HG02642 (cell line): ENCODE results near the gene FAM193A.
"Not testable (repeated sequence)": the region's sequence is repeated elsewhere in the genome, so short reads cannot be mapped to it uniquely, and the experiment has no call there.

ENCODE experiments used
- ATAC-seq: cut with Tn5 transposase; IDR thresholded peaks from one replicate; pipeline ENCODE4 v1.9.1; 2021; ENCODE audit warnings: mild to moderate bottlenecking; ENCODE audit not compliant: unreplicated experiment, poor library complexity

FAM193A gene

GRCh38 chr4:2536193-2537010 lies at the start of gene FAM193A:
TSS of gene FAM193A (plus strand) at chr4:2536647. CDS start at chr4:2536916, 269 bp downstream.
- peak; percentile 88 for ATAC-seq

- no peak for ATAC-seq
Observed at GRCh38 chr4:2486981-2487380, 49.5 kb upstream of the FAM193A start.

- peak; percentile 46 for ATAC-seq
Observed at GRCh38 chr4:2487632-2488031, 48.8 kb upstream of the FAM193A start.

DNA sequence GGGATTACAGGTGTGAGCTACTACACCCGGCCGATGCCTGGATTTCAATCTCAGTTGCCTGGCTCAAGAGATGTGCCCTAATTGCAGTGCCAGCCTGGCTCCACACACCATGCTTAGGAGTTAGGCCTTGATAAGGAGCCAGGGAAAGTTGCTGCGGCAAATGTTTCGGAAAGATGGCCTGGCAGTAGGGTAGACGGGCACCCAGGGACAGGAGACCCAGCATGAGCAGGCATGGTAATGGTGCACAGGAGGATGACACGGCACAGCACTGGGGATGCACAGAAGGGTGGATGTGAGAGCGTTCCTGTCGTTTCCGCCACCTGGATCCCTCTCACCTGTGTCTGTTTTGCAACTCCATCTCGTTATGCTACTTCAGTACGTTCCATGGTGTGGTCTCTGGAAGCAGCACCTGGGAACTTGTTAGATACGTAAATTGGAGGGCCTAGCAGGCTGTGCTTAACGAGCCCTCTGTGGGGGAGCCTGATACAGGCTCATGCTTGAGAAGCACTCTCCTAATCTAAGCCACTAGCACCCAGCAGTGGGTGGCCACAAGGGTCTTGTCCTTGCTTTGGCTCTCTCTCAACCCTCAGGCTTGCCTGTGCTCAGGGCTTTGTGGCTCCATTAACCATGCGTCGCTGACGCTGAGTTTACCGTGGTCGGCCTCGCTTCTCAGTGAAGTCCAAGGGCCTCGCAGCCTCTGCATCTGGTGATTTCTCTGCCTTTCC lies 47.2 kb upstream of the FAM193A start:
- no peak for ATAC-seq

DNA sequence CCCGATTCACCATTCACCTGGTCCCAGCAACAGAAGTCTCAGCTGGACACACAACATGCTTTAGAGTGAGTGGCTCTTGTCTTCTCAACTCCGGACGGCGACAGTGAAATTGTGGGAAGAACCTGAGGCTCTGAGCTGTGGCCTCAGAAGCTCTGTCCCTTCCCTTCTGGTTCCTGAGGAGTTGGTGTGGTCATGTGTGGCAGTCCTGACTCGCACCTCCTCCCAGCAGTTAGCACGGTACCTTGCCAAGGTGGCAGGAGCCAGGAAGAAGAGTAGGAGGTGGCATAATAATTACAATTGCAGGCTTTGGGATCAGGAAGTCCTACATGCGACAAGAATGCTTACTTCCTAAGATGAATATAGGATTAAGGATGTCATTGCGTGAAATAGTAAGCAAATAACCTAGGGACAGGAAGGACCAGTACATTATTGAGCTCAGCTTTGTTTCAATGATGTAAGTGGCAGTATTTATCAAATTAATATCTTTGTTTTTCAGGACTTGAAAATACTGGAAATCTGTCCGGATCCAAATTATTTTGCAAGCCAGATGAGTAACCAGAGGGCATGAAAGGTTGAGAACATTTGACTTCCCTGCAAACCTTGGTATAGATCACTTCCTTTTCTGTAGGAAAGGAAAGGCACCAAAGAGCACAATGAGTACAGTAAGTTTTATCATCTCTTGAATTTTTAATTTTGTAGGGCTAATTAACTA lies 46.5 kb upstream of the FAM193A start:
- ATAC-seq, result no peak

DNA sequence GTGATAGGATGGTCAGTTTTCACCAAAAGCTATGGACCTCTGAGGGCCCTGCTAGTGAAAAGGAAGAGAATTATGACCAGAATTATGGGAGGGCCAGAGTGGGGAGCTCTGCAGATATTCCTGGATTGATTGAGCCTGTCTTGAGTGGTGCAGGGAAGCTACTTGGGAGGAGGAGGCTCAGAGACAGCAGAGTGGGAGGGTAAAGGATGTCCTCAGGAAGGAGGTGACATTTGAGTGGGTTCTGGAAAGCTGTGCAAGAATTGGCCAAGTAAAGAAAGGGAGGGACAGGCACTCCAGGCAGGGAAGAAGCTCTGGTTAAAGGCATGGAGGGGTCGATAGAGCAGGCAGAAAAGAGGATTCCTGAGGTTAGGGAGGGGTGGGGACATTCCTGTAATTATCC lies 43.5 kb upstream of the FAM193A start:
- no peak for ATAC-seq

- no peak for ATAC-seq
Observed at GRCh38 chr4:2494992-2495391, 41.5 kb upstream of the FAM193A start.

- ATAC-seq, result no peak
Observed at GRCh38 chr4:2497324-2497723, 39.1 kb upstream of the FAM193A start.

DNA sequence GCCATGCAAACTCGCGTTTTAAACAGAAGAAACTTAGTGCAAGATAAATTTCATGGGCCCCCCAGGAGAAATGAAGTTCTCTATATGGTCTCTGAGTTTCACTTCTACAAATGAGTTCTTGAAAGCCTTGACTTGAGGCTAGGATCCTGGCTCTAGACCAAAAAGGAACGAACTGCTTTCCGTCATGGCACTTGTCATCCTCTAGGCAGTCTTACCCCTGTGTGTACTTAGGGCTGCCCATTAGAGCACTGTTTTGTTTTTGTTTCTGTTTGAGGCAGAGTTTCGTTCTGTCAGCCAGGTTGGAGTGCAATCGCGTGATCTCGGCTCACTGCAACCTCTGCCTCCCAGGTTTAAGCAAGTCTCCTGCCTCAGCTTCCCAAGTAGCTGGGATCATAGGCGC lies 38.5 kb upstream of the FAM193A start:
- ATAC-seq, result peak; percentile 91

- ATAC-seq, result no peak
Observed at GRCh38 chr4:2500547-2500946, 35.9 kb upstream of the FAM193A start.

DNA sequence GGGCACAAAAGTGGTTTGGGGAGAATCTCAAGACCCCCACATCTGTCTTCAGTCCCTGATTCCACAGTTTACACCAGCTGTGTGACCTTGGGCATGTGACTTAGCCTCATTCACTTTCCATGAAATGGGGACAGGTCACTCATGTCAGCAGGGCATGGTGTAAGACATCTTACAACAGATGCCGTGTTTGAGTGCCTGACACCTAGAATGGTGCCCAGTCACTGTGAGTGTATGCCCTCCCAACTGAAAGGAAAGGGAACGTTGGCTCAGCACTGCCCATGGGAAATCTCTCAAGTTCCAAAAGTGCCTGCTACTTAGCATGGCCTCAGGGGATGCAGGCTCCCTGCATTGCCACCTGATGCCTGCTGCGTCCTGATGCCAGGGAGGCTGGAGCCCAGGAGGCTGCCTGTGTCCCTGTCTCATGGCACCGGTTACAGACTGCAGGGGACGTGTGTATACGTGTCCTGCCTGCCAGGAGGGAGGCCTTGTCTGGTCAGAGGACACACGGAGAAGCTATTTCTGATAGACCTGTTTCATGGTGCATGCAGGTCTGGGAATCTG lies 35.3 kb upstream of the FAM193A start:
- ATAC-seq, result no peak

- no peak for ATAC-seq
Observed at GRCh38 chr4:2503809-2504208, 32.6 kb upstream of the FAM193A start.

GRCh38 chr4:2507259-2507658 lies 29.2 kb upstream of the FAM193A start:
- ATAC-seq, result no peak

DNA sequence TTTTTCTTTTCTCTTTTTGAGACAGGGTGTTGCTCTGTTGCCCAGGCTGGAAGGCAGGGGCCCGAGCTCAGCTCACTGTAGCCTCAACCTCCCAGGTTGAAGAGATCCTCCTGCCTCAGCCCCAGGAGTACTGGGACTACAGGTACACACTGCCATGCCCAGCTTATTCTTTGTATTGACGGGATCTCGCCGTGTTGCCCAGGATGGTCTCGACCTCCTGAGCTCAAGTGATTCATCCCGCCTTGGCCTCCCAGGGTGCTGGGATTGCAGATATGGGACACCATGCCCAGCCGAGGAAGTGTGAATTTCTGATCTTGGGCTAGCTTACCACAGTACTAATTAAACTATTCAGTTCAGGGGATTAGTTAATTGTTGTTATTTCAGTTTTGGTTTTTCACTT lies 28.6 kb upstream of the FAM193A start:
- no peak for ATAC-seq

DNA sequence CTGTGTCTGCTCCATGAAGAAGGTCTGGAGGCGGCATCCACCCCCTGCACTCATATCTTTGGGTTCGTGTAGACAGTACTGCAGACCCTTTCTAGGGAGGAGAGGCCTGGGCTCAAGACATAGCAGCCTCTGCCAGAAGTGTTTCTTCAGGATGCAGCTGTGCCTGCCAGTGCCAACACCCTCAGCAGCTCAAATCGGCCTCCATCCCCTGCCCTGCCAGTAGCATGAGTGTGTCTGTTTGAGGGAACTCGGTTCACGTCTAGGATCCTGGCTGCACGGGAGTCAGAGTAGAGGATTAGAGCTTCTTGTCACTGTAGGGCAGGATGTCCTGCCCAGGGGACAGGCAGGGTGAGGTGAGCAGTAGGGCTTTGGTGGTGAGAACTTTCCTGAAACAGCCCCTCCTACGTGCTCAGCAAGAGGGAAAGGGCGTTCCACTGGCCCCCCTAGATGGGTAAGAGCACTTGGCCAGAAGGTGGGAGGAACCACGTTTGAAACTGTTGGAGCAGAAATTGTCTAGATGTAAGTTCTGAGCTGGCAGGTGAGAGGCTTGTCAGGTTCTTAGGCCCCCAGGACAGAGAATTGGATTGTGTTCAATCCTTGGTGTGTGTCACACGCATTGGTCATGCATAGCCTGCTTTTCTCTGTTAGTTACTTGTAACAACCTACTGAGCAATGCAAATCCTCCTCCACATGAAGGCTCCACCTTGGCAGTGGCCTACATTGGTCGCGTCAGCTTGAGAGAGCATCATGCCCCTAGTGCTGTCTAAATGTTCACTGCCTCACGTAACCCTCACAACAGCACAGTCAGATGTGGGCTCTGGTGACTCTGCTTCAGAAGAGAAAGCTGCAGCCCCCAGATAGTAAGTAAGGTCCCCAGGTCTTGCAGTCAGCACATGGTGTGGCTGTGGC lies 25.8 kb upstream of the FAM193A start:
- no peak for ATAC-seq

GRCh38 chr4:2511645-2512131 lies 24.8 kb upstream of the FAM193A start:
- no peak for ATAC-seq

GRCh38 chr4:2512396-2513135 lies 23.9 kb upstream of the FAM193A start:
- no peak for ATAC-seq

GRCh38 chr4:2514193-2514592 lies 22.3 kb upstream of the FAM193A start:
- not testable (repeated sequence) for ATAC-seq

DNA sequence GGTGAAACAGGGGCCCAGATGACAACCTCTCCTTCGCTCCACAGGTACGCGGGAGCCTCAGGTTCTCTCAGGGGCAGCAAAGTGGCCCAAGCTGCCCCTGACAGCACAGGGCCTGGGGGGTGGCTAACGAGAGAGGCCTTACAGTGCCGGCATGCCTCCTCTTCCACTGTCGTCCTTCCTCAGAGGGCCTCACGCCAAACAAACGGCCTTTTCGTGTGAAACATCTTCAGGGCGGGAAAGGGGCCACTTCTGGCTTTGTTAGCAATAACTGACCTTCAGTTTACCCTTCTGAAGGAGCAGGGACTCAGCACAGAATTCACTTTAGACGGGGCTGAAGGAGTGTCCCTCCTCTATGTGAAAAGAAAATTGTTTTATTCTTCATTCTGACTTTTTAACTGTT lies 21.5 kb upstream of the FAM193A start:
- ATAC-seq, result not testable (repeated sequence)
